ENCODE measurements around the gene ACOT8.

Gene ACOT8

GRCh38 chr20:45861221-45862075 lies 4.3 kb upstream of the ACOT8 start:
- Histone ChIP-seq H3K4me3 (ENCODE audit: low read depth, low read length) (no peak overlapping the region), H2AFZ (ENCODE audit: insufficient read depth, low read length, poor library complexity) (no peak overlapping the region), H2BK120ac (ENCODE audit: insufficient read depth, low read length, poor library complexity) (no peak overlapping the region), H3K79me1 (ENCODE audit: low read length) (peaks cover 5% of the 10 kb centered on the region), H3K9ac (ENCODE audit: low read length) (no peak overlapping the region), H2AK5ac (ENCODE audit: low read length) (no peak overlapping the region), H3K27ac (ENCODE audit: low read depth, low read length) (no peak overlapping the region), H3K18ac (ENCODE audit: low read length) (no peak overlapping the region), H3K9me3 (ENCODE audit: insufficient read depth, low read depth, low read length) (no peaks in the 10 kb centered on the region), H3K36me3 (ENCODE audit: control insufficient read depth in 1 of 2, insufficient read depth in 2 of 2, low read length in 2 of 2) (no peaks in the 10 kb centered on the region), H2BK5ac (ENCODE audit: low read depth, low read length, poor library complexity) (no peak overlapping the region), H2BK12ac (ENCODE audit: low read length) (no peak overlapping the region), H3K14ac (ENCODE audit: low read length) (no peak overlapping the region), H4K12ac (ENCODE audit: low read depth, low read length) (no peak overlapping the region), H3K27me3 (ENCODE audit: insufficient read depth, low read length) (no peaks in the 10 kb centered on the region), H3K23ac (ENCODE audit: low read length) (no peak overlapping the region), H3K4me1 (ENCODE audit: control insufficient read depth in 1 of 2, insufficient read depth in 2 of 2, low read length in 2 of 2) (peaks cover 3 to 5% of the 10 kb centered on the region in 2 experiments), H4K91ac (ENCODE audit: low read depth, low read length) (no peak overlapping the region), H4K8ac (ENCODE audit: low read depth, low read length) (no peak overlapping the region), H3K4me2 (ENCODE audit: low read length) (no peak overlapping the region), H3K4ac (ENCODE audit: low read depth, low read length) (no peak overlapping the region), H3K79me2 (ENCODE audit: control insufficient read depth, insufficient read depth, low read length, poor library complexity) (peaks cover 1% of the 10 kb centered on the region)
- DNase-seq, result no peak
- WGBS (ENCODE audit: extremely low coverage, insufficient coverage, insufficient read length), result no CpG with 5 or more reads among the region's 7 CpGs

DNA sequence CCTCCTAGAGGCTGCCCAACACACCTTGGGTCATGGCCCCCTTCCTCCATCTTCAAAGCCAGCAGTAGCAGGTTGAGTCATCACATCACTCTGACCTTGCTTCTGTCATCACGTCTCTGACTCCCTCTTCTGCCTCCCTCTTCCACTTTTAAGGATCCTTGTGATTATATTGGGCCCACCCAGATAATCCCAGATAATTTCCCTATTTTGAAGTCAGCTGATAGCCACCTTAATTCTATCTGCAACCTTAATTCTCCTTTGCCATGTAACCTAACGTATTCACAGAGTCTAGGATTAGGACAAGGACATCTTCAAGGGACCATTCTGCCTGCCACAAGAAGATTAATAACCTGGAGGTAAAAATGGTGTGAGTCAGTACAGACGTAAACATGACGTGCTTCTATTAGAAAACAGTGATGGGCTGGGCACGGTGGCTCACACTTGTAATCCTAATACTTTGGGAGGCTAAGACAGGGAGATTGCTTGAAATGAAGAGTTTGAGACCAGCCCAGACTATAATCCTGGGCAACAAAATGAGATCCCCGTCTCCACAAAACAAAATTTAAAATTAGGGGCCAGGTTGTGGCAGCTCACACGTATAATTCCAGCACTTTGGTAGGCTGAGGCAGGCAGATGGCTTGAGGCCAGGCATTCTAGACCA lies 3.5 kb upstream of the ACOT8 start:
- WGBS (ENCODE audit: extremely low coverage, insufficient coverage, insufficient read length), result no CpG with 5 or more reads among the region's 7 CpGs
- Histone ChIP-seq H2AK5ac (ENCODE audit: low read length) (no peak overlapping the region), H3K79me1 (ENCODE audit: low read length) (peaks cover 5% of the 10 kb centered on the region), H3K14ac (ENCODE audit: low read length) (no peak overlapping the region), H2BK120ac (ENCODE audit: insufficient read depth, low read length, poor library complexity) (no peak overlapping the region), H4K8ac (ENCODE audit: low read depth, low read length) (no peak overlapping the region), H3K9me3 (ENCODE audit: insufficient read depth, low read depth, low read length) (no peaks in the 10 kb centered on the region), H3K4me1 (ENCODE audit: control insufficient read depth in 1 of 2, insufficient read depth in 2 of 2, low read length in 2 of 2) (peaks cover 3 to 5% of the 10 kb centered on the region in 2 experiments), H2AFZ (ENCODE audit: insufficient read depth, low read length, poor library complexity) (no peak overlapping the region), H3K36me3 (ENCODE audit: control insufficient read depth in 1 of 2, insufficient read depth in 2 of 2, low read length in 2 of 2) (no peaks in the 10 kb centered on the region), H3K27ac (ENCODE audit: low read depth, low read length) (no peak overlapping the region), H3K4ac (ENCODE audit: low read depth, low read length) (no peak overlapping the region), H3K9ac (ENCODE audit: low read length) (no peak overlapping the region), H2BK12ac (ENCODE audit: low read length) (no peak overlapping the region), H4K12ac (ENCODE audit: low read depth, low read length) (no peak overlapping the region), H3K23ac (ENCODE audit: low read length) (no peak overlapping the region), H3K18ac (ENCODE audit: low read length) (no peak overlapping the region), H3K4me2 (ENCODE audit: low read length) (no peak overlapping the region), H3K4me3 (ENCODE audit: low read depth, low read length) (no peak overlapping the region), H2BK5ac (ENCODE audit: low read depth, low read length, poor library complexity) (no peak overlapping the region), H3K27me3 (ENCODE audit: insufficient read depth, low read length) (no peaks in the 10 kb centered on the region), H4K91ac (ENCODE audit: low read depth, low read length) (no peak overlapping the region), H3K79me2 (ENCODE audit: control insufficient read depth, insufficient read depth, low read length, poor library complexity) (peaks cover 1% of the 10 kb centered on the region)
- DNase-seq, result no peak

- Histone ChIP-seq H2BK5ac (ENCODE audit: low read depth, low read length, poor library complexity) (no peak overlapping the region), H3K14ac (ENCODE audit: low read length) (no peak overlapping the region), H2AK5ac (ENCODE audit: low read length) (no peak overlapping the region), H3K23ac (ENCODE audit: low read length) (no peak overlapping the region), H2BK12ac (ENCODE audit: low read length) (no peak overlapping the region), H3K4me2 (ENCODE audit: low read length) (no peak overlapping the region), H3K4me1 (ENCODE audit: control insufficient read depth in 1 of 2, insufficient read depth in 2 of 2, low read length in 2 of 2) (peaks cover 3 to 5% of the 10 kb centered on the region in 2 experiments), H3K4ac (ENCODE audit: low read depth, low read length) (no peak overlapping the region), H3K4me3 (ENCODE audit: low read depth, low read length) (no peak overlapping the region), H2BK120ac (ENCODE audit: insufficient read depth, low read length, poor library complexity) (no peak overlapping the region), H4K91ac (ENCODE audit: low read depth, low read length) (no peak overlapping the region), H3K9me3 (ENCODE audit: insufficient read depth, low read depth, low read length) (no peaks in the 10 kb centered on the region), H3K18ac (ENCODE audit: low read length) (no peak overlapping the region), H3K9ac (ENCODE audit: low read length) (no peak overlapping the region), H3K27me3 (ENCODE audit: insufficient read depth, low read length) (no peaks in the 10 kb centered on the region), H2AFZ (ENCODE audit: insufficient read depth, low read length, poor library complexity) (no peak overlapping the region), H4K12ac (ENCODE audit: low read depth, low read length) (no peak overlapping the region), H4K8ac (ENCODE audit: low read depth, low read length) (no peak overlapping the region), H3K27ac (ENCODE audit: low read depth, low read length) (no peak overlapping the region), H3K79me1 (ENCODE audit: low read length) (peaks cover 5% of the 10 kb centered on the region), H3K79me2 (ENCODE audit: control insufficient read depth, insufficient read depth, low read length, poor library complexity) (peaks cover 1% of the 10 kb centered on the region), H3K36me3 (ENCODE audit: control insufficient read depth in 1 of 2, insufficient read depth in 2 of 2, low read length in 2 of 2) (peaks cover 0 to 2% of the 10 kb centered on the region in 2 experiments)
- no peak for DNase-seq
- WGBS (ENCODE audit: extremely low coverage, insufficient coverage, insufficient read length), result no CpG with 5 or more reads among the region's 5 CpGs
Observed at GRCh38 chr20:45859916-45860315, 2.7 kb upstream of the ACOT8 start.

GRCh38 chr20:45857882-45858216 lies 657 bp upstream of the ACOT8 start:
- peak overlapping the region; percentile 81 for H4K91ac ChIP-seq (ENCODE audit: low read depth, low read length)
- H4K12ac ChIP-seq (ENCODE audit: low read depth, low read length), result peak overlapping the region; percentile 81
- no peak overlapping the region for H2BK12ac ChIP-seq (ENCODE audit: low read length)
- no CpG with 5 or more reads among the region's 13 CpGs for WGBS (ENCODE audit: extremely low coverage, insufficient coverage, insufficient read length)
- H3K4me2 ChIP-seq (ENCODE audit: low read length), result peak overlapping the region; percentile 88
- H3K9ac ChIP-seq (ENCODE audit: low read length), result peak overlapping the region; percentile 49
- DNase-seq, result no peak
- peaks cover 1% of the 10 kb centered on the region for H3K79me2 ChIP-seq (ENCODE audit: control insufficient read depth, insufficient read depth, low read length, poor library complexity)
- peak overlapping the region; percentile 91 for H4K8ac ChIP-seq (ENCODE audit: low read depth, low read length)
- peak overlapping the region; percentile 65 for H3K14ac ChIP-seq (ENCODE audit: low read length)
- H2AFZ ChIP-seq (ENCODE audit: insufficient read depth, low read length, poor library complexity), result peak overlapping the region; percentile 92
- H2BK120ac ChIP-seq (ENCODE audit: insufficient read depth, low read length, poor library complexity), result peak overlapping the region; percentile 29
- no peaks in the 10 kb centered on the region for H3K9me3 ChIP-seq (ENCODE audit: insufficient read depth, low read depth, low read length)
- H3K18ac ChIP-seq (ENCODE audit: low read length), result peak overlapping the region; percentile 75
- peak overlapping the region; percentile 71 for H3K4ac ChIP-seq (ENCODE audit: low read depth, low read length)
- peak overlapping the region; percentile 75 for H3K4me3 ChIP-seq (ENCODE audit: low read depth, low read length)
- peak overlapping the region; percentile 8 for H2AK5ac ChIP-seq (ENCODE audit: low read length)
- peaks cover 5% of the 10 kb centered on the region for H3K79me1 ChIP-seq (ENCODE audit: low read length)
- H2BK5ac ChIP-seq (ENCODE audit: low read depth, low read length, poor library complexity), result peak overlapping the region; percentile 41
- H3K36me3 ChIP-seq (ENCODE audit: control insufficient read depth in 1 of 2, insufficient read depth in 2 of 2, low read length in 2 of 2), result peaks cover 0 to 7% of the 10 kb centered on the region in 2 experiments
- peaks cover 3 to 5% of the 10 kb centered on the region in 2 experiments for H3K4me1 ChIP-seq (ENCODE audit: control insufficient read depth in 1 of 2, insufficient read depth in 2 of 2, low read length in 2 of 2)
- H3K27ac ChIP-seq (ENCODE audit: low read depth, low read length), result no peak overlapping the region
- H3K27me3 ChIP-seq (ENCODE audit: insufficient read depth, low read length), result no peaks in the 10 kb centered on the region
- no peak overlapping the region for H3K23ac ChIP-seq (ENCODE audit: low read length)
